ENCODE measurements around the gene CDHR3. TPM values are rescaled to one million over a fixed set of nuclear protein-coding genes. Genes with fewer than 3 reads are reported as not detected.

Gene CDHR3
- total RNA-seq, 1 donor from 2014 or later, result 3.1 TPM

DNA sequence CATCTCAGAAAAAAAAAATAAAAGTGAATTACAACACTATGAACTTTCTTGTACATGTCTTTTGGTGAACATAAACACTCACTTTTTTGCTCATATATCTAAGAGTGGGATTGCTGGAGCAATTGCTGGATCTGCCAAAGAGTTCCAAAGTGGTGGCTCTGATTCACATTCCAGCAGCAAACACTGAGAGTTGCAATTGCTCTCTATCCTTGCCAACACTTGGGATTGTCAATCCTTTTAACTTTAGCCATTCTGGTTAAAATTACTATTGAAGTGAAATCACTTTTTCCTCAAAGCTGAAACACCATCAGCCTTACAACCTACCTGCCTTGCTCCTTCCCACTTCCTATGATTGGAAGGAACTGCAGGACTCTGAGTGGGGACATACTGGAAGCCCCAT, 70.7 kb downstream of the CDHR3 start:
- no peak overlapping the region for H2AFZ ChIP-seq (ENCODE audit: low read depth, low read length)
- peaks cover 26% of the 10 kb centered on the region for H3K27me3 Mint-ChIP-seq (ENCODE audit: low read depth, unreplicated experiment)
- H3K9me3 Mint-ChIP-seq (ENCODE audit: unreplicated experiment), result peaks cover 1% of the 10 kb centered on the region
- H3K79me2 ChIP-seq (ENCODE audit: insufficient read depth, low read length), result no peaks in the 10 kb centered on the region
- no peak for TF ChIP-seq EZH2 (IDR thresholded peaks at IDR 0.05; ENCODE audit: insufficient read depth, low read length)
- TF ChIP-seq, protein P1, sequence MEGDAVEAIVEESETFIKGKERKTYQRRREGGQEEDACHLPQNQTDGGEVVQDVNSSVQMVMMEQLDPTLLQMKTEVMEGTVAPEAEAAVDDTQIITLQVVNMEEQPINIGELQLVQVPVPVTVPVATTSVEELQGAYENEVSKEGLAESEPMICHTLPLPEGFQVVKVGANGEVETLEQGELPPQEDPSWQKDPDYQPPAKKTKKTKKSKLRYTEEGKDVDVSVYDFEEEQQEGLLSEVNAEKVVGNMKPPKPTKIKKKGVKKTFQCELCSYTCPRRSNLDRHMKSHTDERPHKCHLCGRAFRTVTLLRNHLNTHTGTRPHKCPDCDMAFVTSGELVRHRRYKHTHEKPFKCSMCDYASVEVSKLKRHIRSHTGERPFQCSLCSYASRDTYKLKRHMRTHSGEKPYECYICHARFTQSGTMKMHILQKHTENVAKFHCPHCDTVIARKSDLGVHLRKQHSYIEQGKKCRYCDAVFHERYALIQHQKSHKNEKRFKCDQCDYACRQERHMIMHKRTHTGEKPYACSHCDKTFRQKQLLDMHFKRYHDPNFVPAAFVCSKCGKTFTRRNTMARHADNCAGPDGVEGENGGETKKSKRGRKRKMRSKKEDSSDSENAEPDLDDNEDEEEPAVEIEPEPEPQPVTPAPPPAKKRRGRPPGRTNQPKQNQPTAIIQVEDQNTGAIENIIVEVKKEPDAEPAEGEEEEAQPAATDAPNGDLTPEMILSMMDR (IDR thresholded peaks at IDR 0.05; ENCODE audit: insufficient read depth, low read depth, low read length), result no peak
- no peaks in the 10 kb centered on the region for H3K4me1 Mint-ChIP-seq (ENCODE audit: low read depth, unreplicated experiment)
- no peak for DNase-seq (ENCODE audit: low read depth)
- H3K27me3 ChIP-seq (ENCODE audit: insufficient read depth, low read length), result peaks cover 52% of the 10 kb centered on the region
- no peaks in the 10 kb centered on the region for H4K20me1 ChIP-seq (ENCODE audit: insufficient read depth, low read length)
- no peaks in the 10 kb centered on the region for H3K4me1 ChIP-seq (ENCODE audit: insufficient read depth, low read length)
- H3K4me3 Mint-ChIP-seq (ENCODE audit: unreplicated experiment), result no peak overlapping the region
- H3K27ac ChIP-seq (ENCODE audit: low read depth, low read length), result no peak overlapping the region
- no peaks in the 10 kb centered on the region for H3K36me3 ChIP-seq (ENCODE audit: insufficient read depth, low read length)
- no peaks in the 10 kb centered on the region for H3K36me3 Mint-ChIP-seq (ENCODE audit: low read depth, unreplicated experiment)
- H3K4me2 ChIP-seq (ENCODE audit: low read length), result no peak overlapping the region
- FAIRE-seq, result no peak
- peaks cover 5% of the 10 kb centered on the region for H3K9me3 ChIP-seq (ENCODE audit: insufficient read depth, low read depth, low read length)
- H3K27ac Mint-ChIP-seq (ENCODE audit: unreplicated experiment), result no peak overlapping the region
- no peak overlapping the region for H3K9ac ChIP-seq (ENCODE audit: low read length)
- no peak overlapping the region for H3K4me3 ChIP-seq (ENCODE audit: insufficient read depth, low read depth, low read length)

DNA sequence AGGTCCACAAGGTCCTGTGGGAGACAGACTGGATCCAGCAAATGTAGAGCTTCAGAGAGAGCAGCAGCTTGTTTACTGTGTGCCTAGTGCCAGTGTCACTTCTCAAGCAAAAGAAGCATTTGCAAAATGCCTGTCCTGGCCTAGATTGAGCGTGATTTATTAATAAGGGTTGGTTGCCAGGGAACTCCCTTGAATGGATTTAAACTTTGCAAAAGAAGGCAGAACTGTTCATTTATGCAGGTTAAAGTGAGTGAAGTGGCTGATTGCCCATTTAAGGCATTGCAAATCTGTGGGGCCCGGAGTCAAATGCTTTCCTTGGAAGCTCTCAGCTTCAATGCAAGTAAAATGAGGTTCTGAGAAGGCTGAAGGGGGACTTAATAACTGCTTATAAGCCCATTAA, 71.3 kb downstream of the CDHR3 start:
- no peaks in the 10 kb centered on the region for H3K79me2 ChIP-seq (ENCODE audit: insufficient read depth, low read length)
- no peak for FAIRE-seq
- H2AFZ ChIP-seq (ENCODE audit: low read depth, low read length), result no peak overlapping the region

DNA sequence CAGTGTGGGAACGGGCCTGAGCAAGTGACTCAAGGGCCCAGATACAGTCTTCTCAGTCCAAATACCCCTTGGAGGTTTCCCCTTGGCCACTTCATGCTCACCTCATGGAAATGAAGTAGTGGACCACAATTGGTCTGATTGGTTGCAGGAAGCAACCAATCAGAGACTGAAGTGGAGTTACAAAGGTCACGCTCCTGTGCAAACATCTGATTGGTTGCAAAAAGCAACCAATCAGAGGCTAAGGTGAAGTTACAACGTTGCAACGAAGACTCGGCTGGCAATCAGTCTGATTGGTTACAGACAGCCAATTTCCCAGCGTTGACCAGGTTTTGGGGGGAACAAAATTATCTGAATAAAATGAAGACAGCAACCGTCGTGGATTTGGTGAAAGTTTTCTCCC, 72.5 kb downstream of the CDHR3 start:
- no peak for FAIRE-seq

More for the DNA sequence above, 71.3 kb downstream of the CDHR3 start:
- DNase-seq (ENCODE audit: low read depth), result no peak
- Histone ChIP-seq H3K9me3 (ENCODE audit: insufficient read depth, low read depth, low read length) (peaks cover 5% of the 10 kb centered on the region), H3K27me3 (ENCODE audit: insufficient read depth, low read length) (peaks cover 49% of the 10 kb centered on the region), H4K20me1 (ENCODE audit: insufficient read depth, low read length) (no peaks in the 10 kb centered on the region), H3K36me3 (ENCODE audit: insufficient read depth, low read length) (no peaks in the 10 kb centered on the region), H3K9ac (ENCODE audit: low read length) (no peak overlapping the region), H3K4me3 (ENCODE audit: insufficient read depth, low read depth, low read length) (no peak overlapping the region), H3K4me2 (ENCODE audit: low read length) (no peak overlapping the region), H3K27ac (ENCODE audit: low read depth, low read length) (no peak overlapping the region), H3K4me1 (ENCODE audit: insufficient read depth, low read length) (no peaks in the 10 kb centered on the region)
- Mint-ChIP-seq H3K4me3 (ENCODE audit: unreplicated experiment) (no peak overlapping the region), H3K27ac (ENCODE audit: unreplicated experiment) (no peak overlapping the region), H3K9me3 (ENCODE audit: unreplicated experiment) (peaks cover 1% of the 10 kb centered on the region), H3K4me1 (ENCODE audit: low read depth, unreplicated experiment) (no peaks in the 10 kb centered on the region), H3K36me3 (ENCODE audit: low read depth, unreplicated experiment) (no peaks in the 10 kb centered on the region), H3K27me3 (ENCODE audit: low read depth, unreplicated experiment) (peaks cover 30% of the 10 kb centered on the region)
- TF ChIP-seq EZH2 (IDR thresholded peaks at IDR 0.05; ENCODE audit: insufficient read depth, low read length), result no peak
- TF ChIP-seq, protein P1 (IDR thresholded peaks at IDR 0.05; ENCODE audit: insufficient read depth, low read depth, low read length), result no peak

More for the DNA sequence above, 72.5 kb downstream of the CDHR3 start:
- Mint-ChIP-seq H3K27ac (ENCODE audit: unreplicated experiment) (no peak overlapping the region), H3K36me3 (ENCODE audit: low read depth, unreplicated experiment) (no peaks in the 10 kb centered on the region), H3K4me3 (ENCODE audit: unreplicated experiment) (no peak overlapping the region), H3K9me3 (ENCODE audit: unreplicated experiment) (peaks cover 1% of the 10 kb centered on the region), H3K27me3 (ENCODE audit: low read depth, unreplicated experiment) (peaks cover 29% of the 10 kb centered on the region), H3K4me1 (ENCODE audit: low read depth, unreplicated experiment) (no peaks in the 10 kb centered on the region)
- Histone ChIP-seq H2AFZ (ENCODE audit: low read depth, low read length) (no peak overlapping the region), H3K79me2 (ENCODE audit: insufficient read depth, low read length) (no peaks in the 10 kb centered on the region), H3K4me1 (ENCODE audit: insufficient read depth, low read length) (no peaks in the 10 kb centered on the region), H3K9ac (ENCODE audit: low read length) (no peak overlapping the region), H3K9me3 (ENCODE audit: insufficient read depth, low read depth, low read length) (peaks cover 5% of the 10 kb centered on the region), H3K36me3 (ENCODE audit: insufficient read depth, low read length) (no peaks in the 10 kb centered on the region), H3K4me2 (ENCODE audit: low read length) (no peak overlapping the region), H3K27me3 (ENCODE audit: insufficient read depth, low read length) (peaks cover 37% of the 10 kb centered on the region), H3K4me3 (ENCODE audit: insufficient read depth, low read depth, low read length) (no peak overlapping the region), H3K27ac (ENCODE audit: low read depth, low read length) (no peak overlapping the region), H4K20me1 (ENCODE audit: insufficient read depth, low read length) (no peaks in the 10 kb centered on the region)
- no peak for DNase-seq (ENCODE audit: low read depth)
- TF ChIP-seq, protein P1 (IDR thresholded peaks at IDR 0.05; ENCODE audit: insufficient read depth, low read depth, low read length), result no peak
- no peak for TF ChIP-seq EZH2 (IDR thresholded peaks at IDR 0.05; ENCODE audit: insufficient read depth, low read length)
